ES-I3 (cell line): ENCODE measurements around the gene WWOX.

Source experiments
- H3K36me3 ChIP-seq: 2 replicates; pipeline ENCODE4 v1.6.1; 2013; ENCODE audit warnings: mild to moderate bottlenecking, low read length, control low read depth, moderate library complexity; ENCODE audit not compliant: insufficient read depth
- H3K4me1 ChIP-seq: 2 replicates; pipeline ENCODE4 v1.6.1; 2013; ENCODE audit warnings: mild to moderate bottlenecking, control low read depth, low read length; ENCODE audit not compliant: insufficient read depth
- H3K9ac ChIP-seq: 2 replicates; pipeline ENCODE4 v1.6.1; 2013; ENCODE audit warnings: low read depth, mild to moderate bottlenecking, low read length, moderate library complexity
- H3K9me3 ChIP-seq: 2 replicates; pipeline ENCODE4 v1.6.1; 2013; ENCODE audit warnings: mild to moderate bottlenecking, low read length, moderate library complexity; ENCODE audit not compliant: control insufficient read depth, insufficient read depth

WWOX gene

DNA sequence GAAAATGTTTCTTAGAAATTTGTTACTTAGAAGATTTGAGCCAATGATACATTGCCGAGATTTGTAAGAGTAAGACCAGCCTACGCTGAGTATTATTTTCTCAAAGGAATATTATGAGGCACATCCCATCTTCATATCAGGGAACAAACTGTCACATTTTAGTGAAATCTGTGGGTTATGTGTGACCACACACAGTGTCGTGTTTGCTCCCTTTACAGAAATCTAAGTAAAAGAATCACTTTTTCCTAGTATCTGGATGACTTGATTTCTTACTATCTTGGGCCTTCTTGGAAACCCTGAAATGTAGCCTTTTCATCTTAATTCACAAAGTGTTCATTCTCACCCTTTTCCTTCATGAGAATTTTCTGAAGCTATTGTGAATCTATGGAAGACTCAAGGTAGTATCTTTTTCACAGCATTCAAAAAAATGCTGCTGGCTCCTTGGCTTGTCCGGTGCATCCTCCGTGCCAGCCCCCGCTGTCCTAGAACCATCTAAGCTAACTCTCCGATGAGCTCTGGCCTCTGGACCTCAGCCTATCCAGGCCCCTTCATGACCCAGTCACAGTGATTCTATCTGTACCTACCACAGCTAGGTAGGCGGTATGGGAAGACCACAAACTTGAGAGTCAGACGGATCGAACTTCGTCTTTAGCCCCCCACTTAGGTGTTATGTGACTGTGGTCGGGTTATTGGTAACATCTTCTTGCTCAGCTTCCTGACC lies 976.8 kb downstream of the WWOX start:
- Histone ChIP-seq H3K36me3 (no peaks in the 10 kb centered on the region), H3K9me3 (no peaks in the 10 kb centered on the region), H3K9ac (no peak overlapping the region), H3K4me1 (peaks cover 6% of the 10 kb centered on the region; the same call in 1 of the 2 replicates)

DNA sequence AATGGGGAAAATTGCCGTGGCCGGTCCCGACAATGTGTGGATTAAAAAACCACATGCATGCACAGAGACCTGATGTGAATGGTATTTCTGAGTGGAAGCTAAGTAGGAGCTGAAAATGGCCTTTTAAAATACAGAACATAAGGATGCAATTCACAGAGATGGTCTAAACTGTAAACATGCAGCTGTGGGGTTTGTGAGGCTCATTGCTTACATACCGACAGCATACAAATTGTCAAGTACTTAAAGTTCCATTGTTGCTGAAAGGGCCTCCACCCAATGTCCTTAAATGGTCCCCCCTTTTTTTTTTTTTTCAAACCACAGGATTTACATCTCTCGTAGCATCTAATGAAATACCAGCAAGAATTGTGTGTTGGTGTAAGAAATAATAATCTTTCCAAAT lies 977.9 kb downstream of the WWOX start:
- H3K9ac ChIP-seq = no peak overlapping the region
- H3K36me3 ChIP-seq = no peaks in the 10 kb centered on the region
- peaks cover 6% of the 10 kb centered on the region; the same call in 1 of the 2 replicates for H3K4me1 ChIP-seq
- no peaks in the 10 kb centered on the region for H3K9me3 ChIP-seq

DNA sequence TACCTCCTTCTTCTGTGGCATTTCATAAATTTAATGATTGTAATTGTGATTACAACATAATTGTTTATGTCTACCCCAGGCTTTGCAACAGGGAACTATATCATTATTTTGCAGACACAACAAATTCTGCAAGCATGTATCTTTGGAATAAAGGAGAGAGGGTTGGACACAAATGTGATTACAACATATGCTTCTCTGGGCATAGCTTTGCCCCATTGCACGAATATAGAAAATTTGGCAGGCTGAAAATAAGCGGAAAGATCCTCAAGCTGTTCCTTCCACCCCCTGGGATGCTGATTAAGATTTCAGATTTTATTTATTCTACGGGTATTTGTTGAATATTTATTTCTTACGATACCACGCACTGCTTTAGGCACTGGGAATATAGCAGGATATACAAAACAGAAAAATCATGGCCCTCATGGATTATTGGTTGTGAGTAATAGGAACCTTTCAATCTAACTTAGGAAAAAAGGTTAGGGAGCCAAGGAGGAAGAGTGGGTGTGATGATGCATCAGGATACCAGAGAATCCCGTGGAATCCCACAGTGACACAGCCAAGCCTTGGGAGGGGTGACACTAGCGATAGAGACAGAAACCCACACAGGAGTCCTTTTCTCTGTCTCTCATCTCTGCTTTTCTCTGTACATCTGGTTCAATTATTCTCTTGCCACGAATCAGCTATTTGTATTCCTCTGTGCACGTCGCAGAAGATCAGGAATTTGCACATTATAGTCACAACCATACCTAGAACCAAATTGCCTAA lies 980.4 kb downstream of the WWOX start:
- Histone ChIP-seq H3K36me3 (no peaks in the 10 kb centered on the region), H3K9ac (no peak overlapping the region), H3K4me1 (peaks cover 6% of the 10 kb centered on the region; the same call in 1 of the 2 replicates), H3K9me3 (no peaks in the 10 kb centered on the region)

DNA sequence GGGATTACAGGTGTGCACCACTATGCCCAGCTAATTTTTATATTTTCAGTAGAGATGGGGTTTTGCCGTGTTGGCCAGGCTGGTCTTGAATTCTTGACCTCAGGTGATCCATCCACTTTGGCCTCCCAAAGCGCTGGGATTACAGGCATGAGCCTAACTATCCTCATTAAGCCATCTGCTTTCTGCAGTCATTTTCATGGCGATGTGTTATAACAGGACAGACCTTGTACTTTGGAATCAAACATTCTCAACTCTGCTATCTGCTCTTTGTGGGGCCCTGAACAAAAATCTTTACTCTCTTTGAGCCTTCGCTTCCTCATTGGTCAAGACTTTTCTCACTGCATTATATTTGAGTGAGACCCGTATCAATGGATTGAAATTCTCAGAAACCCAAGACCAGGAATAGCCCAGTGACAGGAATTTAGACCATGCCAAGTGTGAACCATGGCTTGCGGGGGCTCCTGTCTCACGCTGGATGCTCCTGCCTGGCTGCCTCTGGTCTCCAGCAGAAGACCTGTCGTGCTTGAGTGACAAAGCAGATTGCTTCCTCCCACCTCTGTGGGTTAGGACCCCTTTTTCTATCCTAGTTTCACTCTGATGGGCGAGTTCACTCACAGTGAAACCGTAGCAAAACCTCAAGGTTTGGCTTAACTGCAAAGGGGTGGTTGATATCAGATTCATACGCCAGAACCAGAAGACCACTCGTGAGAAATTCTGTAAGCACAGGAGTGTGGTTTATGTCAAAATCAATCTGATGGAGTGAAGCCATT lies 982.0 kb downstream of the WWOX start:
- Histone ChIP-seq H3K36me3 (no peaks in the 10 kb centered on the region), H3K4me1 (peaks cover 6% of the 10 kb centered on the region; the same call in 1 of the 2 replicates), H3K9me3 (no peaks in the 10 kb centered on the region), H3K9ac (no peak overlapping the region)

DNA sequence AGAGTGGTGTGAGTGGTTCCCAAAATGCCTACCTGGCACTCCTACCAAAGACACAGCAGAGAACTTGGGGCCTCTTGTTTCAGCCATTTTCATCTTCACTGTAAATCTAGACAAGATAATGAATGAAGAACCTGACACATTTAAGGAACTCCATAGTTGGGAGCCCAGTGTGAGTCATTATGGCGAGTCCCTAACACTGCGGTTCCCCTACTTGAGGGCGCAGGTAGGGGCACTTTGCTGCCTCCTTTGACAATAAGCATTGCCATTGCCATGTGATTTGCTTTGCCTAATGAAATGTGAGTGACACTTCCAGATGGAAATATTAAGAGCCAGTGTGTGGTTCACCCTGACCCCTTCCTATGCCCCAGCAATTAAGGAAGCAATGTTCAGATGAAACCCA lies 983.5 kb downstream of the WWOX start:
- Histone ChIP-seq H3K4me1 (no peaks in the 10 kb centered on the region), H3K36me3 (no peaks in the 10 kb centered on the region), H3K9me3 (no peaks in the 10 kb centered on the region), H3K9ac (no peak overlapping the region)

DNA sequence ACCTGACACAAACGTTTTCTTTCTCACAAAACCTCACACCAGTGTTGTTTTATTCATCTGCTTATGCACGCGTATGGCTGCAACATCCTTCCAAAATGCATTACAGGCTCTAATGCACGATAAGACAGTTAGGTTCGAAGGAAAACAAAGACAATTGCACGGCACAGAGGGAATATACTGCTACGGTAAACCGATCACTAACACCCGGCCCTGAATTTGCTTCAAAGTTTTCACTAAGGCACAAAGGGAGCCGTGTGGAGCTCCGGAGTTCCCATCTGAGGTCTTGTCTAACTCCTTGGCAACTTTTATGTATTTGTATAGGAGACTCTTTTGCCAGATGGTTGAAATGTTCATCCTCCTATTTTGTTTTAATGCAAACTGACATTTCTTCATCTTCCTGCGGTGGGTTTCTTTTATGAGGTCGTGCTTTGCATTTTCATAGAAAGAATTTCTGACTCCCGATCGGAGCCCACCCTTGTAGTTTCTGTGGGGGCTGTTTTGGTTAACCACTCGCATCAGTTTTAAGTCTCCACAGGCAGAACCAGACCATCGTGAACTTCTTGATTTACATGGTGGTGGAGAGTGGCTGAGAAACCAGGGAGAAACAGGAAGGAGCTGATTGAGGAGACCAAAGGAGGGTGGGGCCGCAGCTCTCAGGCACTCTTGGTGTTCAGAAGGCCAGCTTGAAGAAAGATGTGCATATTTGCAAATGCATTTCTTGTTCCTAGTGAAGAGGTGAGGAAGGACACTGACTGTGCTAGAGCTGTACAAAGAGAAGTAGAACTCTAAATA lies 984.2 kb downstream of the WWOX start:
- Histone ChIP-seq H3K4me1 (no peaks in the 10 kb centered on the region), H3K9ac (no peak overlapping the region), H3K36me3 (no peaks in the 10 kb centered on the region), H3K9me3 (no peaks in the 10 kb centered on the region)

DNA sequence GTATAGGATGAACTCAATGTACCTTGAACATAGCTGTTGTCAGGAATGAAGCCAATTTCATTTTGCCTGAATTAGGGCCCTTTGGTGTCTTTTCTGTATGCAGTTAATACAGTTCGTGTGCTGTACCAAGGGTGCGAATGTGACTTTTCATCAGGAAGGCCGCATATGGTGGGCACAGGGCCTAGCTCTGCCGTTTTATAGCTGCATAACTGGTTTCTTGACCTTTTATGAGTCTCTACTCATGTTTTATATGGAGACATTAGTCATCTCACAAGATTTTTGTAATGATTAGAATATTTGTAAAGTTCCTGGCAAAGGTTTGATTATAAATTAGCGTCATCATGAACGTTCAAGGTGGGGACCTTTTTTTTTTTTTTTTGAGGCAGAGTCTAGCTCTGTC lies 989.5 kb downstream of the WWOX start:
- Histone ChIP-seq H3K36me3 (no peaks in the 10 kb centered on the region), H3K4me1 (peaks cover 5% of the 10 kb centered on the region; the same call in 1 of the 2 replicates), H3K9ac (no peak overlapping the region), H3K9me3 (no peaks in the 10 kb centered on the region)

DNA sequence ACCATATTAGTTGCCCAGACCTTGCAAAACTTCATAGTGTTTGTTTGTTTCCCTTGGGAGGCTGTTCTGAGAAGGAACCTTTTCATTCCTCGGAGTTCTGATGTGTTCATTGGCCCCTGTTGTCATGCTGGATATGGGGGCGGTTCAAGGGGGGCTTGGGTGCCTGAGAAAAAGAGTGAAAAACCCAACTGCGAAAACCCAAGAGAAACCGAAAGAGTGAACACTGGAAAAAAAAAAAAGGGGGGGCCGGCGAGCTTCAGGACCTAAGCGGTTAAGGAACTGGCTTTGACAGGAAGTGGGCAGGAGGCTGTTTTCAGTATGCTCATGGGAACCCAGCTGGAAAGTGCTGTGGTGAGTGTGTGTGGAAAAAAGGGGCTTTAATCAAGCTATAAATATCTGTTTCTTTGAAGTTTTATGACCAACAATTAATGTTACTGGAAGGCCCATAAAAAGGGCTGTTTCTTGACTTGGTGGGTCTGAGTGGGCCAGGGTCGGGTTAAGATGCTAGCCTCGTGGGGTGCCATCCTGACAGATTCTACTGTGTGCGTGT lies 990.4 kb downstream of the WWOX start:
- Histone ChIP-seq H3K4me1 (peaks cover 6% of the 10 kb centered on the region; the same call in 1 of the 2 replicates), H3K9me3 (no peaks in the 10 kb centered on the region), H3K9ac (no peak overlapping the region), H3K36me3 (no peaks in the 10 kb centered on the region)

DNA sequence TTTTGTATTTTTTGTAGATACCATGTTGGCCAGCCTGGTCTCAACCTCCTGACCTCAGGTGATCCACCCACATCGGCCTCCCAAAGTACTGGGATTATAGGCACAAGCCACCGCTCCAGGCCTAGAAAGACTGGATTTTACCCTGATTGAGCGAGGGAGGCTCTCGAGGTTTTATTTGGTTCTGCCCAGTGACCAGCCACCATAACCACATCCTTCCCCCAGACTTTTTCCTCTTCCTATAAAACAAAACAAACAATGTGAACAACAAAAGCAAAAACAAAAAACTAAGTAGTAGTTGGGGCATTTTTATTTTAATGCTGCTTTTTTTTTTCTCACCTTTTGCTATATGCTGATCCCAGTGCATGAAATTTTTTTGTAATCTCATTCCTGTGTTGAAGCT lies 991.5 kb downstream of the WWOX start:
- Histone ChIP-seq H3K4me1 (peaks cover 6% of the 10 kb centered on the region; the same call in 1 of the 2 replicates), H3K9ac (no peak overlapping the region), H3K36me3 (no peaks in the 10 kb centered on the region), H3K9me3 (no peaks in the 10 kb centered on the region)

DNA sequence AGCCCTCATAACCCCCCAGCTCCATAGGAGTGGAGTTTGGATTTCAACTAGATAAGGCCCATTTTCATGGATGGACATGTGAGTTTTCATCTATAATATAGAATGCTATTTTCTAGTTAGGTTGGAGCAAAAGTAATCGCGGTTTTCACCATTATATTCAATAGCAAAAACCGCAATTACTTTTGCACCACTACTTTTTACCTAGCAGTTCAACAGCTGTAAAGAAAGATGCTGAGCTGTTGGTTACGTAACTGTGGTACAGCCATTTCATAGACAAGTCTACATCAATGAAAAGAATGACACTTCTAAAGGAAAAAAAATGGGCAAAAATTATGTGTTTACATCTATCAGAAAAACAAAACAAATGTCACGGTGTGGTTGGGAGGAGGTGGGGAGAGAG lies 993.4 kb downstream of the WWOX start:
- peaks cover 7% of the 10 kb centered on the region; the same call in 1 of the 2 replicates for H3K4me1 ChIP-seq
- no peaks in the 10 kb centered on the region for H3K9me3 ChIP-seq
- no peaks in the 10 kb centered on the region for H3K36me3 ChIP-seq
- no peak overlapping the region for H3K9ac ChIP-seq

DNA sequence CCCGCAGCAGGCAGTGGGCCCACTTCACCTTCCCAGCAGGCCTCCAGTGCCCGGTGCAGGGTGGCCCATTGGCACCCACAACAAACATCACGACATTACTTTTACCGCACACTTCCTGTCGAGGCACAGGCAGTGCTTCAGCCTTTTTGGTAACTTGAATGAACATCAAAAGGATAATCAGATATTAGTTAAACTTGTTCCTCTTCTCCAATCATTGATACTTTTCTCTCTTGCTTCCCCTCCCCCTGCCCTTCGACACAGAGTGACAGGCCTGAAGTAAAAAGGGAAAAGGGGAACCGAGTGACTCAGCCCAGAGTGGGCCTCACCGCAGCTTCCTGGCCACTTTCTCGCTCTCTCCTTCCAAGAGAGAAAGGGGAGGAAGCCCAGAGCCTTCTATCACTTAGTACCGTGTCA lies 994.1 kb downstream of the WWOX start:
- Histone ChIP-seq H3K4me1 (peaks cover 12% of the 10 kb centered on the region; the same call in 1 of the 2 replicates), H3K9ac (no peak overlapping the region), H3K36me3 (no peaks in the 10 kb centered on the region), H3K9me3 (no peaks in the 10 kb centered on the region)

DNA sequence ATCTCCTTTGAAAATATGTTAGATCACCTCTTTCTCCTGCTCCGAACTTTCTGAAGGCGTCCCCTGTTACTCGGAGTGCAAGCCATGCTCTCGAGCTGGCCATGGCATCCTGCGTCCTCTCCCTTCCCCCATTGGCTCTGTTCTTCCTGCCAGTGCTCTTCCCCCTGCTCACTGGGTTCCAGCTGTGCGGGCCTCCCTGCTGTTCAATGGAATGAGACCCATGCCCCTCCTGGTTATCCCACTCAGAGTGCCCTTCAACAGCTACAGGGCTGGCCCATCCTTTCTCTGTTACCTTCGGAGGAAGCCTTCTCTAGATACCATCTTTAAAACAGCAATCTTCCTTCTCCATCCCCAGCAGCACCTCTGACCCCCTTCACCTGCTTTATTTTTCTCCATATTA lies 996.8 kb downstream of the WWOX start:
- Histone ChIP-seq H3K4me1 (peaks cover 12% of the 10 kb centered on the region; the same call in 1 of the 2 replicates), H3K9me3 (no peaks in the 10 kb centered on the region), H3K36me3 (no peaks in the 10 kb centered on the region), H3K9ac (no peak overlapping the region)

DNA sequence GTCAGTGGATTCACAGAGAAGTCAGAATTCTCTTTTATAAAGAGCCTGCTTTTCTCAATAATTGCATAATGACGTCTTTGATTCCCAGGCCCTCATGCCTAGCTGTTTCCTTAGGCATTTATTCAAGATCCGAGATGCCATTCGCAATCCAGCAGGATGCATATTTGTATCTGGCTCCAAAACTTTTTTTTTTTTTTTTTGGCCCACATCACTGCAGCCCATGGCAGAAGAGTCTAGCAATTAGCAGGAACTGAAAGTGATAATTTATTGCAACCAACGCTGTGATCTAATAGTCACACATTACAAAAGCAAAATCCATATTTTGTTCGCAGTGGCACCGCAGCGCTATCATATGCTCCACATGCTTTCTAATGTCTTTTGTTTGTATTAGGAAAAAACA lies 997.7 kb downstream of the WWOX start:
- no peaks in the 10 kb centered on the region for H3K36me3 ChIP-seq
- H3K4me1 ChIP-seq = peaks cover 12% of the 10 kb centered on the region; the same call in 1 of the 2 replicates
- no peak overlapping the region for H3K9ac ChIP-seq
- no peaks in the 10 kb centered on the region for H3K9me3 ChIP-seq
